ENCODE data around the gene METTL18.

Gene METTL18

GRCh38 chr1:169750041-169750440 is 44.7 kb downstream of the METTL18 start:
- H3K9me3 ChIP-seq, result no peaks in the 10 kb centered on the region
- TF ChIP-seq CTCF (IDR thresholded peaks at IDR 0.05; ENCODE audit: low read depth, low read length), result no peak
- DNase-seq, result no peak
- no peaks in the 10 kb centered on the region for H3K4me1 ChIP-seq
- no peaks in the 10 kb centered on the region for H3K27me3 ChIP-seq
- no peak overlapping the region for H3K4me3 ChIP-seq (ENCODE audit: low read depth, low read length)
- H3K36me3 ChIP-seq, result no peaks in the 10 kb centered on the region

GRCh38 chr1:169746550-169746949 is 48.2 kb downstream of the METTL18 start:
- Histone ChIP-seq H3K27me3 (peaks cover under 1% of the 10 kb centered on the region; the same call in 1 of the 2 replicates), H3K4me3 (ENCODE audit: low read depth, low read length) (no peak overlapping the region), H3K4me1 (no peaks in the 10 kb centered on the region), H3K9me3 (no peaks in the 10 kb centered on the region), H3K36me3 (no peaks in the 10 kb centered on the region)
- no peak for TF ChIP-seq CTCF (IDR thresholded peaks at IDR 0.05; ENCODE audit: low read depth, low read length)
- DNase-seq, result no peak

GRCh38 chr1:169745015-169745861 is 49.5 kb downstream of the METTL18 start:
- Histone ChIP-seq H3K9me3 (no peaks in the 10 kb centered on the region), H3K4me1 (no peaks in the 10 kb centered on the region), H3K27me3 (peaks cover 5% of the 10 kb centered on the region), H3K36me3 (no peaks in the 10 kb centered on the region), H3K4me3 (ENCODE audit: low read depth, low read length) (no peak overlapping the region)
- TF ChIP-seq CTCF (IDR thresholded peaks at IDR 0.05; ENCODE audit: low read depth, low read length), result no peak
- no peak for DNase-seq
